Measurements from ENCODE around the gene SLC7A8. TPM values are rescaled to one million over a fixed set of nuclear protein-coding genes. Genes with fewer than 3 reads are reported as not detected.
A peak's percentile ranks its signal among the peaks of the same experiment; 100 is the strongest.

Gene SLC7A8
- total and polyA plus RNA-seq, 2 of the 4 experiments (the other 2 are of a cell fraction), result 0.31 TPM; not detected in 1

- Histone ChIP-seq H2BK20ac (ENCODE audit: low read depth, low read length) (peak overlapping the region; percentile 95), H3K14ac (replicated peaks; ENCODE audit: low read depth, low read length) (peak overlapping the region; percentile 65), H3K9me1 (ENCODE audit: insufficient read depth, low read length) (peaks cover 35% of the 10 kb centered on the region), H4K5ac (ENCODE audit: low read depth, low read length) (peak overlapping the region; percentile 73), H3K4me1 (ENCODE audit: control insufficient read depth, insufficient read depth, low read length) (peaks cover 29% of the 10 kb centered on the region), H2BK120ac (ENCODE audit: low read depth, low read length) (peak overlapping the region; percentile 98), H2AK5ac (ENCODE audit: low read depth, low read length) (peak overlapping the region; percentile 98), H2AK9ac (replicated peaks; ENCODE audit: low read depth, low read length, poor library complexity) (peak overlapping the region; percentile 31), H3K23ac (ENCODE audit: low read depth, low read length) (peak overlapping the region; percentile 89), H3K79me1 (ENCODE audit: low read depth in 1 of 2, low read length in 2 of 2) (peaks cover 9 to 10% of the 10 kb centered on the region in 2 experiments; a peak in 2 of 4 replicates), H2AFZ (replicated peaks; ENCODE audit: low read length, poor library complexity) (no peak overlapping the region), H3K4me3 (ENCODE audit: insufficient read depth, low read depth, low read length) (no peak overlapping the region), H3K9me3 (ENCODE audit: control insufficient read depth, insufficient read depth, low read length) (no peaks in the 10 kb centered on the region), H3K36me3 (ENCODE audit: control insufficient read depth, insufficient read depth, low read length) (no peaks in the 10 kb centered on the region), H3K18ac (ENCODE audit: low read depth, low read length) (peak overlapping the region; percentile 53), H3K27ac (ENCODE audit: insufficient read depth, low read length) (peak overlapping the region; percentile 15; the same call in 1 of the 2 replicates), H3K9ac (ENCODE audit: low read depth, low read length) (no peak overlapping the region), H3K27me3 (ENCODE audit: control insufficient read depth, insufficient read depth, low read length) (no peaks in the 10 kb centered on the region), H3K56ac (ENCODE audit: extremely low read depth, insufficient read depth, low read length) (peak overlapping the region; percentile 7; the same call in 1 of the 2 replicates), H2BK5ac (ENCODE audit: low read depth, low read length, poor library complexity, severe bottlenecking) (peak overlapping the region; percentile 86), H4K20me1 (ENCODE audit: insufficient read depth, low read length) (no peaks in the 10 kb centered on the region), H4K91ac (ENCODE audit: insufficient read depth, low read depth, low read length) (peak overlapping the region; percentile 95), H4K8ac (ENCODE audit: low read depth in 2 of 2, low read length in 2 of 2) (peak overlapping the region; percentile 57 to 95), H3K4me2 (ENCODE audit: low read depth, low read length) (no peak overlapping the region), H2BK15ac (ENCODE audit: low read depth, low read length) (peak overlapping the region; percentile 100), H3K4ac (ENCODE audit: low read depth, low read length) (peak overlapping the region; percentile 95)
- intact Hi-C loops (cut with micrococcal nuclease), result no loop called here
- no peak for ATAC-seq (ENCODE audit: low read depth)
- no peak for TF ChIP-seq BHLHE40 (IDR thresholded peaks at IDR 0.05; ENCODE audit: low read depth, low read length)
- no peak for TF ChIP-seq ELK1 (IDR thresholded peaks at IDR 0.05; ENCODE audit: borderline replicate concordance, low read depth, low read length)
- no peak for TF ChIP-seq RCOR1 (IDR thresholded peaks at IDR 0.05; ENCODE audit: insufficient replicate concordance, low read length)
- TF ChIP-seq MAZ (IDR thresholded peaks at IDR 0.05; ENCODE audit: borderline replicate concordance, low read depth, low read length), result no peak
- no peak for TF ChIP-seq CEBPB (IDR thresholded peaks at IDR 0.05; ENCODE audit: low read depth, low read length)
- TF ChIP-seq RAD21 (IDR thresholded peaks at IDR 0.05; ENCODE audit: low read length), result no peak
- no peak for TF ChIP-seq USF2 (IDR thresholded peaks at IDR 0.05; ENCODE audit: low read depth, low read length)
- no peak for TF ChIP-seq POLR2A (IDR thresholded peaks at IDR 0.05; ENCODE audit: low read depth, low read length)
- in situ Hi-C loops (cut with MboI; ENCODE audit: low sequenced_read_pairs), result loop anchor here (10.0 kb wide), 1 partner anchor 189 kb away; the partner anchor contains the start of genes BCL2L2 and PPP1R3E
- POLR2A ChIA-PET (ENCODE audit: unreplicated experiment), result no interaction called here
- no CpG with 5 or more reads among the region's 5 CpGs for WGBS, 2 experiments (ENCODE audit: extremely low coverage in 2 of 2, insufficient read length in 1 of 2)
- DNase-seq, result no peak
- no TSS peak for BruUV-seq (replicated peaks)
- CTCF ChIA-PET, result no interaction called here
- dilution Hi-C loops (cut with HindIII; ENCODE audit: low sequenced_read_pairs, unreplicated experiment), result no loop called here
Observed at GRCh38 chr14:23115918-23116317, 67.5 kb downstream of the SLC7A8 start.

Data from IMR-90 (cell line).